ENCODE data around the gene TUBB3. TPM values are rescaled to one million over a fixed set of nuclear protein-coding genes. Genes with fewer than 3 reads are reported as not detected.

Gene TUBB3
- total and polyA plus RNA-seq, 2 donors from 2014 or later: 3.4 to 35.0 TPM

GRCh38 chr16:89958596-89958995 lies 35.5 kb downstream of the TUBB3 start:
- H3K4me1 ChIP-seq (ENCODE audit: control insufficient read depth in 2 of 3, insufficient read depth in 2 of 3, low read depth in 1 of 3, low read length in 3 of 3): no peaks in the 10 kb centered on the region
- DNase-seq (no peak), FAIRE-seq (no peak)
- TF ChIP-seq CTCF (IDR thresholded peaks at IDR 0.05; ENCODE audit: borderline replicate concordance, extremely low read depth, insufficient read depth): no peak
- H3K36me3 ChIP-seq (ENCODE audit: control insufficient read depth in 2 of 3, insufficient read depth in 3 of 3, low read length in 3 of 3): peaks cover 0 to 11% (median 8%) of the 10 kb centered on the region in 3 donors
- intact Hi-C loops (cut with DNase I): no loop called here
- no peaks in the 10 kb centered on the region for H3K27me3 ChIP-seq (ENCODE audit: control insufficient read depth, insufficient read depth, low read length)
- no peak overlapping the region for H3K4me3 ChIP-seq (ENCODE audit: low read length in 3 of 3)
- no peak overlapping the region for H3K9ac ChIP-seq (ENCODE audit: low read length in 3 of 3)
- no peaks in the 10 kb centered on the region for H3K9me3 ChIP-seq (ENCODE audit: control insufficient read depth in 2 of 3, insufficient read depth in 1 of 3, low read length in 3 of 3)
- H3K27ac ChIP-seq (ENCODE audit: low read depth in 2 of 2, low read length in 2 of 2): no peak overlapping the region

GRCh38 chr16:89960966-89961365 lies 37.8 kb downstream of the TUBB3 start:
- Histone ChIP-seq H3K36me3 (ENCODE audit: control insufficient read depth in 2 of 3, insufficient read depth in 3 of 3, low read length in 3 of 3) (peaks cover 0 to 8% (median 6%) of the 10 kb centered on the region in 3 donors), H3K4me3 (ENCODE audit: low read length in 3 of 3) (no peak overlapping the region), H3K4me1 (ENCODE audit: control insufficient read depth in 2 of 3, insufficient read depth in 2 of 3, low read depth in 1 of 3, low read length in 3 of 3) (no peaks in the 10 kb centered on the region), H3K27ac (ENCODE audit: low read depth in 2 of 2, low read length in 2 of 2) (no peak overlapping the region), H3K9me3 (ENCODE audit: control insufficient read depth in 2 of 3, insufficient read depth in 1 of 3, low read length in 3 of 3) (no peaks in the 10 kb centered on the region), H3K27me3 (ENCODE audit: control insufficient read depth, insufficient read depth, low read length) (no peaks in the 10 kb centered on the region), H3K9ac (ENCODE audit: low read length in 3 of 3) (no peak overlapping the region)
- intact Hi-C loops (cut with DNase I): no loop called here
- FAIRE-seq (no peak), DNase-seq (no peak)
- no peak for TF ChIP-seq CTCF (IDR thresholded peaks at IDR 0.05; ENCODE audit: borderline replicate concordance, extremely low read depth, insufficient read depth)

GRCh38 chr16:89961920-89962319 lies 38.8 kb downstream of the TUBB3 start:
- intact Hi-C loops (cut with DNase I): no loop called here
- Histone ChIP-seq H3K27me3 (ENCODE audit: control insufficient read depth, insufficient read depth, low read length) (no peaks in the 10 kb centered on the region), H3K4me1 (ENCODE audit: control insufficient read depth in 2 of 3, insufficient read depth in 2 of 3, low read depth in 1 of 3, low read length in 3 of 3) (no peaks in the 10 kb centered on the region), H3K9ac (ENCODE audit: low read length in 3 of 3) (no peak overlapping the region), H3K36me3 (ENCODE audit: control insufficient read depth in 2 of 3, insufficient read depth in 3 of 3, low read length in 3 of 3) (peaks cover 0 to 8% (median 6%) of the 10 kb centered on the region in 3 donors), H3K27ac (ENCODE audit: low read depth in 2 of 2, low read length in 2 of 2) (no peak overlapping the region), H3K4me3 (ENCODE audit: low read length in 3 of 3) (no peak overlapping the region), H3K9me3 (ENCODE audit: control insufficient read depth in 2 of 3, insufficient read depth in 1 of 3, low read length in 3 of 3) (no peaks in the 10 kb centered on the region)
- no peak for DNase-seq
- FAIRE-seq: no peak
- no peak for TF ChIP-seq CTCF (IDR thresholded peaks at IDR 0.05; ENCODE audit: borderline replicate concordance, extremely low read depth, insufficient read depth)

Data from kidney (tissue), 14 donors.